ENCODE measurements around the gene GTF2A1.

GRCh38 chr14:81199084-81199483 lies 21.7 kb downstream of the GTF2A1 start:
- TF ChIP-seq SIN3A (IDR thresholded peaks at IDR 0.05; ENCODE audit: borderline replicate concordance, insufficient read depth, low read depth, low read length) = no peak
- TF ChIP-seq, protein P1, sequence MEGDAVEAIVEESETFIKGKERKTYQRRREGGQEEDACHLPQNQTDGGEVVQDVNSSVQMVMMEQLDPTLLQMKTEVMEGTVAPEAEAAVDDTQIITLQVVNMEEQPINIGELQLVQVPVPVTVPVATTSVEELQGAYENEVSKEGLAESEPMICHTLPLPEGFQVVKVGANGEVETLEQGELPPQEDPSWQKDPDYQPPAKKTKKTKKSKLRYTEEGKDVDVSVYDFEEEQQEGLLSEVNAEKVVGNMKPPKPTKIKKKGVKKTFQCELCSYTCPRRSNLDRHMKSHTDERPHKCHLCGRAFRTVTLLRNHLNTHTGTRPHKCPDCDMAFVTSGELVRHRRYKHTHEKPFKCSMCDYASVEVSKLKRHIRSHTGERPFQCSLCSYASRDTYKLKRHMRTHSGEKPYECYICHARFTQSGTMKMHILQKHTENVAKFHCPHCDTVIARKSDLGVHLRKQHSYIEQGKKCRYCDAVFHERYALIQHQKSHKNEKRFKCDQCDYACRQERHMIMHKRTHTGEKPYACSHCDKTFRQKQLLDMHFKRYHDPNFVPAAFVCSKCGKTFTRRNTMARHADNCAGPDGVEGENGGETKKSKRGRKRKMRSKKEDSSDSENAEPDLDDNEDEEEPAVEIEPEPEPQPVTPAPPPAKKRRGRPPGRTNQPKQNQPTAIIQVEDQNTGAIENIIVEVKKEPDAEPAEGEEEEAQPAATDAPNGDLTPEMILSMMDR (IDR thresholded peaks at IDR 0.05) = no peak

Data from Panc1 (cell line).